Astrocyte of the hippocampus (primary cell): ENCODE data around the gene ZNF44.

Source experiments
- DNase-seq: peaks from one replicate; pipeline ENCODE4 v3.0.0; 2011; ENCODE audit warnings: low read depth, low spot score

Gene ZNF44

GRCh38 chr19:12261554-12261953 lies 33.1 kb downstream of the ZNF44 start:
- DNase-seq, result no peak

GRCh38 chr19:12260861-12261260 lies 33.8 kb downstream of the ZNF44 start:
- DNase-seq, result no peak

GRCh38 chr19:12260236-12260635 lies 34.4 kb downstream of the ZNF44 start:
- no peak for DNase-seq

- DNase-seq, result no peak
Measured at GRCh38 chr19:12255372-12255771, 39.3 kb downstream of the ZNF44 start.

GRCh38 chr19:12247644-12248222 lies 47.0 kb downstream of the ZNF44 start:
- DNase-seq, result no peak

- DNase-seq, result no peak
Measured at GRCh38 chr19:12244370-12244769, 50.3 kb downstream of the ZNF44 start.

- DNase-seq, result no peak
Measured at GRCh38 chr19:12237143-12237839, 57.4 kb downstream of the ZNF44 start.

GRCh38 chr19:12232961-12233360 lies 61.7 kb downstream of the ZNF44 start:
- no peak for DNase-seq

GRCh38 chr19:12230751-12231733 lies 63.6 kb downstream of the ZNF44 start:
- DNase-seq, result no peak

- DNase-seq, result no peak
Measured at GRCh38 chr19:12229990-12230389, 64.7 kb downstream of the ZNF44 start.

GRCh38 chr19:12224676-12225075 lies 70.0 kb downstream of the ZNF44 start:
- no peak for DNase-seq

GRCh38 chr19:12222980-12223630 lies 71.6 kb downstream of the ZNF44 start:
- DNase-seq, result no peak
